Adipose tissue (tissue), 3 donors: ENCODE data around the gene ENGASE. TPM values are rescaled to one million over a fixed set of nuclear protein-coding genes. Genes with fewer than 3 reads are reported as not detected.

ENCODE experiments used
- H3K27ac ChIP-seq: one replicate; pipeline ENCODE4 v1.5.1; 2013; ENCODE audit warnings: low read depth, low read length
- WGBS, 3 donors: extraction: QIAGEN DNeasy Blood & Tissue Kit; methylation state at CpG; one replicate each; pipeline ENCODE4 v1.1.7; 2013; 5-methylcytosine and 5-hydroxymethylcytosine counted together
- polyA plus RNA-seq, 3 donors: library from polyadenylated mRNA; stranded (reverse); fragments of 200-250 nt; gene quantifications; one replicate each; pipeline ENCODE4 v1.2.3, GENCODE V29; 2013
- donor health status: healthy with polysubstance abuse.
- donor health status: Bipolar disorder and iron deficiency.
- donor health status: healthy.

ENGASE gene
- polyA plus RNA-seq, 3 donors = 18.7 to 39.0 (median 33.7) TPM

DNA sequence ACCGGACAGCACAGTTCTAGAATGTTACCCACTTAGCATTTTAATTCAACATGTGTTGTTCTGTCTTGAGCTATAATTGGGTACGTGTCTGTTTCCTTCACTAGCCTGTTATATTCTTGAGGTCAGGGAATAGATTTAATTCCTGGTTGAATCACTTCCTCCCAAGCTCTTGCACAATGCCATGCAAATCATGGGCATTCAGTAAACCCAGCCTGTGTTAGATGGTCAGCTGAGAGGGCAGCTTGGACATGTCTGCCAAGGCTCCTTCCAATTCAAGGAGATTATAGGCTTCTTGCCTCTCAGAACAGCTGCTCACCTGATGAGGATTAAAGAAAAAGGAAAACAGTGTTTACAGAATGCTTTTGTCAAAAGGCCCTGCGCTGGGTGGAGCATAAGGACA lies 38.0 kb upstream of the ENGASE start:
- 47 to 79% (median 57%) methylated on average over 3 of the region's 3 CpGs for WGBS, 3 donors
- no peak overlapping the region for H3K27ac ChIP-seq

DNA sequence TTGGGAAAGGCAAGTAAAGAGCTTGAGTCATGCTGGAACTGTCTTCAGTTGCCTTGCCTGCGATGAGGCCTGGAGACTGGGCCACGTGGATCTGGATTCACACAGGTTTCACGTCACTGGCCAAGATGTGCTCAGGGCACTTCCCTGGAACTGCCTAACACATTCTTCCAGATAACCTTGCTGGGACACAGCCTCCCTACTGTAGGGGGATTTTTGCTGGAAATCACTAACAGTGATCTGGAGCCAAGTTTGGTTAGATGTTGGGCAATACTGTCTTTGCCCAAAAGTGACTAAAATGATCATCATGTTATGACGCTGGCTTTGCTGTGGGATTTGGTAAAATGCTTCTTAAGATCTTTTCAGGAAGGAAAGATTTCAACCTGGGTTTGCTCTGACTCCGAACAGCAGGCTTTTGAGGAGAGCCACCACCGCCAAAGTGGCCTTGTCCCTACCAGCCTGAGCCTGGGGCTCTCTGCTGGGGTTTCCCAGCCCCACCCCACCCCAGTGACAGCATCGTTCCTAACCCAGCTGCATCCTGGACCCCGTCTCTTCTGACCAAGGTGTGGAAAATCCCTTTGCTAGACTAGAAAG lies 36.0 kb upstream of the ENGASE start:
- no peak overlapping the region for H3K27ac ChIP-seq
- 51 to 78% (median 55%) methylated on average over 8 of the region's 8 CpGs for WGBS, 3 donors

DNA sequence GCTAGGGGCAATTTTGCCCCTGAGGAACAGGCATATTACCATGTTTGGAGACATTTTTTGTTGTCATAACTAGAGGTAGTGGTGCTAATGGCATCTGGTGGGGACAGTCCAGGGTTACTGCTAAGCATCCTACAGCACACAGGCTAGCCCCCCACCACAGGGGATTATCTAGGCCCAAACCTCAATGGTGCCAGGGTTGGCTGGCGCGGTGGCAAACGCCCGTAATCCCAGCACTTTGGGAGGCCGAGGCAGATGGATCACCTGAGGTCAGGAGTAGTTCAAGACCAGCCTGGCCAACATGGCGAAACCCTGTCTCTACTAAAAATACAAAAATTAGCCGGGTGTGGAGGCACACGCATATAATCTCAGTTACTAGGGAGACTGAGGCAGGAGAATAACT lies 35.5 kb upstream of the ENGASE start:
- no peak overlapping the region for H3K27ac ChIP-seq
- 95 to 96% (median 96%) methylated on average over 8 of the region's 8 CpGs for WGBS, 3 donors

- WGBS, 3 donors = 93 to 96% (median 93%) methylated on average over 6 of the region's 6 CpGs
- no peak overlapping the region for H3K27ac ChIP-seq
Measured at GRCh38 chr17:79039886-79040285, 34.7 kb upstream of the ENGASE start.

DNA sequence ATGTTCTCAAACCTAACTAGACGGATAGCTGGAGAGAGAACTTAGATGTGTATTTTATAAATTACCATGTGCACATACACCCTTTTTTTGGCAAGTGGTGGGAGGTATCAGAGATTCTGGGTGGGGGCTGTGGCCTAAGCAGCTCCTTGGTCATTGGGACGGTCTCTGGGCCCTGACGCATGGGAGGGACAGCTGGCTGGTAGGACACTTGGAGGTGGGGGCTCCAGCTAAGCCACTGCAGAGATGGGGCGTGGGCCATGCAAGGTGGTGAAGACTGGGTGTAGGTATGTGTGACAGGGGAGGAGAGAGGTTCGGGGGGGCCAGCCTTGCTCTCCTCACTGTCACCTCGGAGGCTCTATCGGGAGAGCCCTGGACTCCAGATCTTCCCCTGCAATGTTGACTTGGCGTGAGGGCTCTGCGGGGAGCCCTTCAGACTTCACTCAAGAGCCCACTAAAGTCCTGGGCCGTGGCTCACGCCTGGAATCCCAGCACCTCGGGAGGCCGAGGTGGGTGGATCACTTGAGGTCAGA lies 33.5 kb upstream of the ENGASE start:
- 89 to 94% (median 91%) methylated on average over 13 of the region's 13 CpGs for WGBS, 3 donors

GRCh38 chr17:79041723-79042420 lies 32.8 kb upstream of the ENGASE start:
- no peak overlapping the region for H3K27ac ChIP-seq

More for the DNA sequence above, 33.5 kb upstream of the ENGASE start:
- H3K27ac ChIP-seq = no peak overlapping the region

DNA sequence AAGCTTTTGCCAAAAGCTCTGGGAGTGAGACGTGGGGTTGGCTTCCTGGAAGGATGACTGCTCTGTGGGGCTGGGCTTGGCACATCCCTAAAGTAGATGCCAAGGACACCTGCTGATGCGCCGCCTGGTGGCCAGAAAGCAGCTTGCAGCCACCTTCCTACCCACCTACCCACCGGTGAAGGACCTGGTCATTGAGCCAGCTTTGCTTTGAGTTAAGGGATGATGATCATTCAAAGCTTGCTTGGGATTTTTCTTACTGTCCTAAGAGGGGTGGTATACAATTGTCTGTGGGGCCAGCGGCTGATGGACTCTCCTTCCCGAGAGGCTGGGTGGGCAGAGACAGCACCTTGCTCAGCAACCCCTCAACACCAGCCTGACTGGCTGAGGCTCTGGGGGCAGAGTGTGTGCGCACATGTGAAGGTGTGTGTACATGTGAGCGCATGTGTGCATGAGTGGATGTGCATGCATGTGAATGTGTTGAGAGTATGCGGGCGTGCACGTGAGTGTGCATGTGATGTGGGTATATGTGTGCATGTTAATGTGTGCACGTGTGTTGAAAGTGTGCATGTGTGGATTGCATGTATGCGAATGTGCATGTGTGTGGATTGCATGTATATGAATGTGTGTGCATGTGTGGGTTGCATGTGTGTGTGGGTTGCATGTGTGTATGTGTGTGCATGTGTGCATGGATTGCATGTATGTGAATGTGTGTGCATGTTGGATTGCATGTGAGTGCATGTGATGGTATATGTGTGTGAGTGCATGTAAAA lies 32.0 kb upstream of the ENGASE start:
- no peak overlapping the region for H3K27ac ChIP-seq
- WGBS, 3 donors = 58 to 67% (median 61%) methylated on average over 13 of the region's 13 CpGs

More at GRCh38 chr17:79041723-79042420, 32.8 kb upstream of the ENGASE start:
- WGBS, 3 donors = 83 to 85% (median 84%) methylated on average over 29 of the region's 29 CpGs

DNA sequence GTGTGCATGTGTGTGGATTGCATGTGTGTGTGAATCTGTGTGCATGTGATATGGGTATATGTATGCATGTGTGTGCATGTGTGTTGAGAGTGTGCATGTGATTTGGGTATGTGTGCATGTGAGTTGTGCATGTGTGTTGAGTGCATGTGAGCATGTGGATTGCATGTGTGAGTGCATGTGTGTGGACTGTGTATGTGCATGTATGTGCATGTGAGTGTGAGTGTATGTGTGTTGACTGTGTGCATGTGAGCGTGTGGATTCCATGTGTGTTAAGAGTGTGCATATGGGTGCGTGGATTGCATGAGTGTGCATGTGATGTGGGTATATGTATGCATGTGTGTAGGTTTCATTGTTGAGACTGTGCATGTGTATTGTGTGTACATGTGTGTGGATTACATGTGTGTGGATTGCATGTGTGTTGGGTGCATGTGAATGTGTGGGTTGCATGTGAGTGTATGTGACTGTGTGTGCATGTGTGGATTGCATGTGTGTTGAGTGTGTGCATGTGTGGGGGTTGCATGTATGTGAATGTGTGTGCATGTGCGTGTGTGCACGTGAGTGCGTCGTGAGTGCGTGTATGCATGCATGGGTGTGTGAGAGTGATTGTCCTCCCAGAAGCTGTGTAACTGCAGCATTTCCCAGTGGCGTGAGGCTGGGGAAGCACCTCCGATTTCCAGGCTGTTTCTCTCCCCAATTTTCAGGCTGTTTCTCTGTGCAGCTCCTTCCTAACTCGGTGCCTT lies 31.3 kb upstream of the ENGASE start:
- 82 to 87% (median 86%) methylated on average over 10 of the region's 10 CpGs for WGBS, 3 donors
- no peak overlapping the region for H3K27ac ChIP-seq

DNA sequence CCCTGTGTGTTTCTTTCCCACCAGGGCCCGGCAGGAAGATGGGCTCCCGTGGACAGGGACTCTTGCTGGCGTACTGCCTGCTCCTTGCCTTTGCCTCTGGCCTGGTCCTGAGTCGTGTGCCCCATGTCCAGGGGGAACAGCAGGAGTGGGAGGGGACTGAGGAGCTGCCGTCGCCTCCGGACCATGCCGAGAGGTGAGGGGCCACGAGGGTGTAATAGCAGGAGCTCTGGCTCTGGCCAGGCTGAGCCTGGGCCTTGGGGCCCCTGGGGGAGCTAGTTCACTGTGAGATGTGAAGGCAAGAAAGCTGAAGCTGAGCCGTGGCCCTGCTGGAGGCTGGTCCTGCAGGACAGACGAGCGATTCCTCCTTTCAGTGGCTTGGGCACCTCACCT lies 30.7 kb upstream of the ENGASE start:
- 63 to 66% (median 63%) methylated on average over 12 of the region's 12 CpGs for WGBS, 3 donors
- H3K27ac ChIP-seq = no peak overlapping the region

DNA sequence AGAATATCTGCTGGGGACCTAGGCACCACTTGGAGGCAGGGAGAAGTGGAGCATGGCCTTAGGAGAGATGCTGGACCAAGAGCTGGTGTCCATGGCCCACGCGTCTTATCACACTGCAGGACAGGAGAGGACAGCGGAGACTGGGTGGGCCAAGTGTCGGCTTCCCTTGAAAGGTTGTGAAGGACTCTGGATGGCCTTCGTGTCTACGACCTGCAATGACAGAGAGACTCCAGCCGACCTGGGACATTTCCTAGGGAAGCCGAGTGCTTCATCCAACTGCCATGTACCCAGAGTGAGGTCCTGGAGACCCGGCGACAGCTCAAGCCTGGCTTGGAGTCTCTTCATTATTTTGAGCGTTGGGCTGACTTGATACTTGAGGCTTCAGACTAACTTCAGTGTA lies 30.2 kb upstream of the ENGASE start:
- 79 to 92% (median 91%) methylated on average over 11 of the region's 11 CpGs for WGBS, 3 donors
- H3K27ac ChIP-seq = no peak overlapping the region

GRCh38 chr17:79045001-79045729 lies 29.5 kb upstream of the ENGASE start:
- no peak overlapping the region for H3K27ac ChIP-seq
- 67 to 82% (median 80%) methylated on average over 15 of the region's 15 CpGs for WGBS, 3 donors

DNA sequence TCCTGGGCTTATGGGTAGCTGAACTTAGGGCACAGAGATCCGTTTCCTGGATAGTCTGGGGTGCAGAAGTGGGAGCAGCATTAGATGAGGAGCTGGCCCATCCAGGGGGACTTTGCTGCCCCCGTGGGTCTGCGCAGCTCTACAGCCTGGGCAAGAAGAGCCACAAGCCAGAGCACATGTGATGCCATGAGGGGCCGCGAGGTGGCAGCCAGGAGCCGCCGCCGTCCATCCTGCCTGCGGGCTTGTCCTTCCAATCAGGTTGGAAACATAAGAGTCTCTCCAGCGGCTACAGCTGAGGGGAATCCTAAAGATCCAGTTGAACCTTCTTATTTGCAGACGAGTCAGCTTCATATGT lies 28.8 kb upstream of the ENGASE start:
- 1 to 3% (median 3%) methylated on average over 11 of the region's 11 CpGs for WGBS, 3 donors
- H3K27ac ChIP-seq = no peak overlapping the region

- H3K27ac ChIP-seq = no peak overlapping the region
- WGBS, 3 donors = 40 to 54% (median 47%) methylated on average over 25 of the region's 25 CpGs
Measured at GRCh38 chr17:79046197-79046915, 28.3 kb upstream of the ENGASE start.

GRCh38 chr17:79046916-79047280 lies 27.7 kb upstream of the ENGASE start:
- WGBS, 3 donors = 50 to 70% (median 61%) methylated on average over 15 of the region's 15 CpGs
- H3K27ac ChIP-seq = no peak overlapping the region

DNA sequence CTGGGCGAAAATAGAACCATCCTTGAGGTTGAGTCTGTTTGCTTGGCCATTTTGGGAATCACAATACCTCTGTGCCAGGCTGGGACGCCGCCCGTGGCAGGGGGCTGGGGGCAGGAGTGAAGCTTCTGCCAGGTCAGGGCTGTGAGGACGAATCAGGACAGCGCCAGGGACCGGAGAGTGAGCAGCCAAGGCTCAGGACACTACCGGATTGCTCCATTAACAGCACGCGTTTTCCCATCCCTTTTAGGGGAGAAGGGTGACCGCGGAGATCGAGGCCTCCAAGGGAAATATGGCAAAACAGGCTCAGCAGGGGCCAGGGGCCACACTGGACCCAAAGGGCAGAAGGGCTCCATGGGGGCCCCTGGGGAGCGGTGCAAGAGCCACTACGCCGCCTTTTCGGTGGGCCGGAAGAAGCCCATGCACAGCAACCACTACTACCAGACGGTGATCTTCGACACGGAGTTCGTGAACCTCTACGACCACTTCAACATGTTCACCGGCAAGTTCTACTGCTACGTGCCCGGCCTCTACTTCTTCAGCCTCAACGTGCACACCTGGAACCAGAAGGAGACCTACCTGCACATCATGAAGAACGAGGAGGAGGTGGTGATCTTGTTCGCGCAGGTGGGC lies 27.2 kb upstream of the ENGASE start:
- WGBS, 3 donors = 67 to 81% (median 79%) methylated on average over 30 of the region's 30 CpGs
- no peak overlapping the region for H3K27ac ChIP-seq

GRCh38 chr17:79047923-79048825 lies 26.4 kb upstream of the ENGASE start:
- no peak overlapping the region for H3K27ac ChIP-seq
- WGBS, 3 donors = 77 to 84% (median 79%) methylated on average over 41 of the region's 41 CpGs
